ENCODE data around the gene ATF6.

The ATF6 gene

DNA sequence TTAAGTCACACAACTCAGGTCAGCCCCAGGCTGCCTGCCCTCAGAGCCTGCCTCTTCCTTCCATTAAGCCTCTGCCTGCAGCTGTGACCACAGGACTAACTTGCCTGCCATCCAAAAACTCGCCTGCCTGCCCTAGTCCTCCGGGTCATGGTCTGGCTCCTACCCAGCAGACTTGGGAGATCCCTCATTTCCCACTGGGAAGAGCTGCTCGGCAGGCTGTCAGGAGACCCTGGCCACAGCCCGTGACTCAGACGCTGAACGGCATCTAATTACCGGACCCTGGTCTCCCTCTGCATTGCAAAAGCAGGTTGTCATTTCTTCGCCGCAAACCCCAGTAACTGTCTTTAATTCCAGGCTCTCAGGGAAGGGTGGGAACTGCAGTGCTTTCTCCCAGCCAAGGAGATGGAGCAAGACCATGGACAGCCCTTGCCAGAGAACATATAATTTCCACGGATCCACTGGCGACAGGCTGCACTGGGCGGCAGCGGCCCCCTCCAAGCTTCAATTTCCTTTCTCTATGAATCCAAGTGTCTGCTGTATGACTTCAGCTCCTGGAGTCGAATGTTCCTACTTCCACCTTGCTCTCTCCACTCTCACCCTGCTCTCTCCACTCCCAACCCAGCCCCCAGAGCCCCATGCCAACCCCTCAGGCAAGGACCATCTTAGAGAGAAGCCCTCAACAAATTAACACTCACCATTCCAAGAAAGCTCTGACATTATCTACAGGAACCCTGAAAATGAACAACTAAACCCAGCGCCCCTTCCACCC, 237.1 kb downstream of the ATF6 start:
- TF ChIP-seq, protein P1, sequence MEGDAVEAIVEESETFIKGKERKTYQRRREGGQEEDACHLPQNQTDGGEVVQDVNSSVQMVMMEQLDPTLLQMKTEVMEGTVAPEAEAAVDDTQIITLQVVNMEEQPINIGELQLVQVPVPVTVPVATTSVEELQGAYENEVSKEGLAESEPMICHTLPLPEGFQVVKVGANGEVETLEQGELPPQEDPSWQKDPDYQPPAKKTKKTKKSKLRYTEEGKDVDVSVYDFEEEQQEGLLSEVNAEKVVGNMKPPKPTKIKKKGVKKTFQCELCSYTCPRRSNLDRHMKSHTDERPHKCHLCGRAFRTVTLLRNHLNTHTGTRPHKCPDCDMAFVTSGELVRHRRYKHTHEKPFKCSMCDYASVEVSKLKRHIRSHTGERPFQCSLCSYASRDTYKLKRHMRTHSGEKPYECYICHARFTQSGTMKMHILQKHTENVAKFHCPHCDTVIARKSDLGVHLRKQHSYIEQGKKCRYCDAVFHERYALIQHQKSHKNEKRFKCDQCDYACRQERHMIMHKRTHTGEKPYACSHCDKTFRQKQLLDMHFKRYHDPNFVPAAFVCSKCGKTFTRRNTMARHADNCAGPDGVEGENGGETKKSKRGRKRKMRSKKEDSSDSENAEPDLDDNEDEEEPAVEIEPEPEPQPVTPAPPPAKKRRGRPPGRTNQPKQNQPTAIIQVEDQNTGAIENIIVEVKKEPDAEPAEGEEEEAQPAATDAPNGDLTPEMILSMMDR (IDR thresholded peaks at IDR 0.05; ENCODE audit: insufficient read depth, missing control alignments), result no peak
- DNase-seq (ENCODE audit: insufficient read length, low spot score) (no peak), FAIRE-seq (no peak)

DNA sequence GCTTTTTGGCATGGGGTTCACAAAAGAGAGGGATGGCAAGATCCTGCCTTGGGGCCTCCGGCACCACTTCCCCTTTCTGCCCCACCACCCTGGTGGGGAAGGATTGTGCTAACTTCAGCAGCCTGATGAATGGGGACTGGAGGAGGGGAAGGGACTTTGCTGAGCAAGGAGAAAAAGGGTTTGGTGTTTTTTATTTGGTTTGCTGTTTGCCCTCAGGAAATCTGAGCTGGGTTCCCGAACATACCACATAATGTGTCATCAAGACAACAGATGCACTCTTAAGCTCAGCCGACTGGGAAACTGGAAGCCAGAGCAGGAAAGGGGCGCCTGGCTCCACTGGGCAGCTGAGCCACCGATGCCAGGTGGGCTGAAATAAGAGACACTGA, 237.7 kb downstream of the ATF6 start:
- DNase-seq (ENCODE audit: insufficient read length, low spot score) (no peak), FAIRE-seq (no peak)
- TF ChIP-seq, protein P1 (IDR thresholded peaks at IDR 0.05; ENCODE audit: insufficient read depth, missing control alignments), result no peak

DNA sequence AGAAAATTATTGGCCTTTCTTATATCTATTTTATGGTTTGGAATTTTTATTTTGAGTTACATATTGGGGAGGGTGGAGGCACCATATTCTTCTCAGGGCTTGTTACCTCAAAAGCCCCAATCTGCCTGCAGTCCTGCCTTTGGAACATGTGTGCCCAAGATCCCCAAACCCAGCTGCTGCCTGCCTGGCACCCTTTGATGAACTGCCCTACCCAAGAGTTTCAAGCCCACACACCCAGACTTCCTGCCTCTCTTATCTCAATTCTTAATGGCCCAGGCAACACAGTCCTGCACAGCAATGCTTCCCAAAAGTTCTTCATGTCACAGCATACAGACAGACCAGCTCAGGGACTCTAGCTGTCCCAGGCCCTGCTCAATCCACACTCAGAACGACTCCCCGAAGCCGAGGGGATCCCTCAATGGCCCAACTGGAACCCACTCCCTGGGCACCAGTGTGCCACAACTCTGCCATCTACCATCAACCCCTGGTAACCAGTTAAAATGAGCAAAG, 238.4 kb downstream of the ATF6 start:
- DNase-seq (ENCODE audit: insufficient read length, low spot score) (no peak), FAIRE-seq (no peak)
- TF ChIP-seq, protein P1 (IDR thresholded peaks at IDR 0.05; ENCODE audit: insufficient read depth, missing control alignments), result no peak

DNA sequence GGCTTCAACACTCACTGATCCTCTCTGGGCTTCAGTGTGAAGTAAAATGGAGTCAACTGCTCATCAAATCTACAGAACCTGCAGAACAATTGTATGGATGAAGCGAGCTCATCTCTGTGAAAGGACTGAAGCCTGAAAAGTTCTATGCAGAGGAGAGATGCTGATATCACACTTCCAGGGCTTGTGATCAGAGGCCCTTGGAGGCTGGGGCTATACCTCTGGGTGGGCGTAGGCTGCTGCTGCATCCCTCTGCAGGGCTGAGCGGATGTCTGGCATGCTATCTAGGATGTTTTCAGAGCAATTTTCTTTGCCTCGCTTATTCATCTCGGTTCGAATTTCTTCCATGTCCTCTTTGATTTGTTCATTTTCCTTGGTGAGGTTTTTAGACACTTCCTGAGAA, 240.0 kb downstream of the ATF6 start:
- TF ChIP-seq, protein P1 (IDR thresholded peaks at IDR 0.05; ENCODE audit: insufficient read depth, missing control alignments), result no peak
- no peak for FAIRE-seq

DNA sequence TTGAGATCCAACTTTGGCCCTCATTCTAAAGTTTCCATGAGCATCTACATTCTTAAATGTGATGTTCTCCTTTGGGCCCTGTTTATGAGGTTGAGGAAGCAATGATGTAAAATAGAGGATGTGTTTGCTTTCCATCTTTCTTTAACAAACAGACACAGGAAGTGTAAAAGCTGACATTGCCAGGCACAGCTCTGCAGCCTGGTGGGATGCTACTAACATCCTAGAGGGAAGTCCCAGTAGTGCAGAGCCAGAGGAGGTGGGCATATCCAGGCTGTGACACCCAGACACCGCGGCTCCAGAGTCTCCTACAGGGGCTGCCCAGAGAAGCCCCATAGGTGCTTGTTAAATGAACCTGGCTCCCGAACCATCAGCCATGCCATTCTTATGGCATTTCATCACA, 241.3 kb downstream of the ATF6 start:
- TF ChIP-seq, protein P1 (IDR thresholded peaks at IDR 0.05; ENCODE audit: insufficient read depth, missing control alignments), result no peak
- no peak for DNase-seq (ENCODE audit: insufficient read length, low spot score)
- FAIRE-seq, result no peak

More for the DNA sequence above, 240.0 kb downstream of the ATF6 start:
- no peak for DNase-seq (ENCODE audit: insufficient read length, low spot score)

DNA sequence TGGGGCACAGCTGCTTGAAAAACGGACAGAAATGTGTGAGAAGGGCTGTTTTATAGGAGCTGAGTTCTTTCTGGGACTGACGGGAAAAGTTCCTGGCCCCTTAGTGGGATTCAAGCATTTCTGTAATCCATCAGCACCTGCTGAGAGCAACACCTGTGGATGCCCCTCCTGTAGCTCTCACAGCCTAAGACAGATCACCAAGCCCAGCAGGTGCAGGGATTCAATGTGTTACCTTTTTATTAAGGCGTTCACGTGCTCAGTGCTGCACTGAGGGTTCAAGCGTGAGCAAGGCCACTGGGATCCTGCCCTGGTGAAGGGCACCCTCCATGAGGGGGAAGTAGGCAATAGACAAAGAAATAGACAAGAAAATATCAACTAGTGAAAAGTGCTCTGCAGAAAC, 242.7 kb downstream of the ATF6 start:
- DNase-seq (ENCODE audit: insufficient read length, low spot score), result no peak
- TF ChIP-seq, protein P1 (IDR thresholded peaks at IDR 0.05; ENCODE audit: insufficient read depth, missing control alignments), result no peak
- no peak for FAIRE-seq

DNA sequence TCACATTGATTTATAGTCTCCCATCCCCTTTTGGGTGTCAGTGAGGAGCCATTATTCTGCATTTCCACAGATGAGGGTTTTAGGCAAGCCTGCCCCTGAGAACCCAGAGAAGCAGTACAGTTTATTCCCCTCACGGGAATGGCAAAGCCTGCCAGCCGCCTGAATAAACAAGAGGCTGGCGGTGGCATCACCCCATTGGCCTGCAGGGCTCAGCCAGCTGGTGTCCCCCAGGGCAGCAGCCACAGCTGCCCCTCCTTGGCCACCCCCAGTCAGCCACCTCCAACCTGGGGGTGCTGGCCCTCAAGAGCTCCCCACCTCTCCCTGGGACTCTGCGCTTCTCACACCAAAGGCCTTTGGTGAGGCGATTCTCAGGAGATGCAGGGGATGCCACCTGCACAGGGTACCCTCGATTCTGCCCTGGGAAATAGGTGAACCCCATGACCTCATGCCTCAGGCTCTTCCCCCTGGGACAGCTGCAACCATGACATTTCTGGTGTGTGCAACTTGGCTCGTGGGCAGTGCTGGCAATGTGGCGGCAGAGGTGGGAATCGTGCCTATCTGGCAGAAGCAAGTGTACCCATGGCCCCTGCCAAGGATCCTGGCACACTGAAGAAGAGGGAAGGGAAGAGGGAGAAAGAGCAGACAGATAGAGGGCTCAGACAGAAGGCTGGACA, 243.5 kb downstream of the ATF6 start:
- FAIRE-seq (no peak), DNase-seq (ENCODE audit: insufficient read length, low spot score) (no peak)
- TF ChIP-seq, protein P1 (IDR thresholded peaks at IDR 0.05; ENCODE audit: insufficient read depth, missing control alignments), result no peak

Data from D721Med (cell line).